ENCODE measurements around the gene TTN.
"Not testable (repeated sequence)": the region's sequence is repeated elsewhere in the genome, so short reads cannot be mapped to it uniquely, and the experiment has no call there.

TTN gene

GRCh38 chr2:178529194-178529593 lies 278.0 kb downstream of the TTN start:
- DNase-seq (ENCODE audit: low spot score): no peak

- no peak for DNase-seq (ENCODE audit: low spot score)
Measured at GRCh38 chr2:178528647-178529046, 278.6 kb downstream of the TTN start.

- DNase-seq (ENCODE audit: low spot score): no peak
Measured at GRCh38 chr2:178527592-178527991, 279.6 kb downstream of the TTN start.

GRCh38 chr2:178526256-178526655 lies 281.0 kb downstream of the TTN start:
- DNase-seq (ENCODE audit: low spot score): no peak

- DNase-seq (ENCODE audit: low spot score): not testable (repeated sequence)
Measured at GRCh38 chr2:178525460-178525859, 281.8 kb downstream of the TTN start.

GRCh38 chr2:178525010-178525409 lies 282.2 kb downstream of the TTN start:
- not testable (repeated sequence) for DNase-seq (ENCODE audit: low spot score)

- no peak for DNase-seq (ENCODE audit: low spot score)
Measured at GRCh38 chr2:178523596-178524134, 283.6 kb downstream of the TTN start.

GRCh38 chr2:178522950-178523595 lies 284.1 kb downstream of the TTN start:
- peak; percentile 91 for DNase-seq (ENCODE audit: low spot score)

- DNase-seq (ENCODE audit: low spot score): no peak
Measured at GRCh38 chr2:178521304-178522150, 285.7 kb downstream of the TTN start.

GRCh38 chr2:178517496-178517895 lies 289.7 kb downstream of the TTN start:
- no peak for DNase-seq (ENCODE audit: low spot score)

GRCh38 chr2:178514664-178515063 lies 292.6 kb downstream of the TTN start:
- DNase-seq (ENCODE audit: low spot score): no peak

- DNase-seq (ENCODE audit: low spot score): no peak
Measured at GRCh38 chr2:178513876-178514275, 293.3 kb downstream of the TTN start.

GRCh38 chr2:178512484-178512883 lies 294.7 kb downstream of the TTN start:
- no peak for DNase-seq (ENCODE audit: low spot score)

GRCh38 chr2:178510384-178510783 lies 296.8 kb downstream of the TTN start:
- no peak for DNase-seq (ENCODE audit: low spot score)

- no peak for DNase-seq (ENCODE audit: low spot score)
Measured at GRCh38 chr2:178508646-178509045, 298.6 kb downstream of the TTN start.

- no peak for DNase-seq (ENCODE audit: low spot score)
Measured at GRCh38 chr2:178506949-178507348, 300.3 kb downstream of the TTN start.

- no peak for DNase-seq (ENCODE audit: low spot score)
Measured at GRCh38 chr2:178506524-178506923, 300.7 kb downstream of the TTN start.

- no peak for DNase-seq (ENCODE audit: low spot score)
Measured at GRCh38 chr2:178506101-178506500, 301.1 kb downstream of the TTN start.

- no peak for DNase-seq (ENCODE audit: low spot score)
Measured at GRCh38 chr2:178502751-178503150, 304.5 kb downstream of the TTN start.

- DNase-seq (ENCODE audit: low spot score): no peak
Measured at GRCh38 chr2:178499640-178500039, 307.6 kb downstream of the TTN start.

- DNase-seq (ENCODE audit: low spot score): no peak
Measured at GRCh38 chr2:178498137-178498536, 309.1 kb downstream of the TTN start.

- DNase-seq (ENCODE audit: low spot score): no peak
Measured at GRCh38 chr2:178496049-178496448, 311.2 kb downstream of the TTN start.

- no peak for DNase-seq (ENCODE audit: low spot score)
Measured at GRCh38 chr2:178491612-178492011, 315.6 kb downstream of the TTN start.

Data from iPS-NIHi11 (cell line).